K562 (cell line): ENCODE results near the gene ZIC2. TPM values are rescaled to one million over a fixed set of nuclear protein-coding genes. Genes with fewer than 3 reads are reported as not detected.

ENCODE experiments used
- ATAC-seq: fragments of 200-7000 bp; cut with Tn5 transposase; 3 replicates; pipeline ENCODE4 v1.9.1; 2020; ENCODE audit warnings: moderate library complexity
- BruUV-seq: library from RNA; stranded (reverse); fragments of 400-500 nt; replicated peaks from 2 replicates; lab custom pipeline; 2021; lab: Mats Ljungman, UMichigan
- CTCF ChIA-PET: fragments of 300-600 bp; formaldehyde crosslinking; extraction: SDS; loops from one replicate; lab custom pipeline; 2021; ENCODE audit warnings: low intra/inter-chr PET ratio; lab: Yijun Ruan, JAX
- POLR2A ChIA-PET: fragments of 300-600, 350-650 bp; sonication (Branson Sonifier 250); formaldehyde crosslinking; extraction: SDS; loops from one replicate; lab custom pipeline; 2021; ENCODE audit warnings: antibody characterized with exemption, inconsistent platforms; lab: Yijun Ruan, JAX
- DNase-seq, 4 experiments: peaks; one replicate each; pipeline versions ENCODE4 v3.0.0 to v3.0.0-alpha.2; 2011 to 2018; ENCODE audit warnings: low spot score in 3 of 4, mixed read lengths in 3 of 4; ENCODE audit errors: extremely low read depth in 1 of 4
- FAIRE-seq: peaks from 2 replicates; lab custom pipeline; 2011; peaks lifted over from hg19 to GRCh38; lab: Jason Lieb, UNC
- H2AFZ ChIP-seq: 2 replicates; pipeline ENCODE4 v1.6.0; 2011; ENCODE audit warnings: low read depth, low read length, control low read depth, inconsistent platforms
- H3K27ac ChIP-seq: fragments of 200-600 bp; 3 replicates; pipeline ENCODE4 v1.8.0; 2011; ENCODE audit warnings: low read depth, mild to moderate bottlenecking, control low read depth, inconsistent platforms, low read length, moderate library complexity, mixed read lengths; ENCODE audit errors: extremely low read depth
- H3K27me3 ChIP-seq, 2 experiments: fragments of 300-600 bp in 1 of 2; 2 replicates in 1 of 2; 3 replicates in 1 of 2; pipeline versions ENCODE4 v1.6.0 to v1.8.0; 2011; ENCODE audit warnings: inconsistent platforms in 2 of 2, low read length in 2 of 2, mild to moderate bottlenecking in 1 of 2, mixed read lengths in 1 of 2, moderate library complexity in 1 of 2; ENCODE audit not compliant: control insufficient read depth in 2 of 2, insufficient read depth in 2 of 2
- H3K36me3 ChIP-seq: fragments of 300-600 bp; 3 replicates; pipeline ENCODE4 v1.8.0; 2011; ENCODE audit warnings: mild to moderate bottlenecking, low read length, inconsistent platforms; ENCODE audit not compliant: control insufficient read depth, insufficient read depth
- H3K4me1 ChIP-seq, 2 experiments: fragments of 200-600 bp in 1 of 2; replicated peaks in 1 of 2; 2 replicates in 1 of 2; 3 replicates in 1 of 2; pipeline versions ENCODE4 v1.5.1 to v1.8.0; 2011; ENCODE audit warnings: inconsistent platforms in 2 of 2, low read length in 2 of 2, mild to moderate bottlenecking in 1 of 2, mixed read lengths in 1 of 2, moderate library complexity in 1 of 2; ENCODE audit not compliant: control insufficient read depth in 2 of 2, insufficient read depth in 2 of 2
- H3K4me2 ChIP-seq: 2 replicates; pipeline ENCODE4 v1.6.1; 2011; ENCODE audit warnings: low read length, control low read depth, inconsistent platforms, mixed read lengths; ENCODE audit not compliant: insufficient read depth
- H3K4me3 ChIP-seq: fragments of 200-600 bp; sonication (generic), shearing (Covaris generic); 2 replicates; pipeline ENCODE4 v1.5.1; 2016; ENCODE audit warnings: control low read depth, inconsistent platforms
- H3K79me2 ChIP-seq: fragments of 200-600 bp; 3 replicates; pipeline ENCODE4 v1.8.0; 2011; ENCODE audit warnings: low read length, inconsistent platforms; ENCODE audit not compliant: control insufficient read depth, insufficient read depth
- H3K9ac ChIP-seq, 2 experiments: 2 replicates each; pipeline versions ENCODE4 v1.6.0 to v1.6.1; 2011; ENCODE audit warnings: low read depth in 2 of 2, low read length in 2 of 2, control low read depth in 1 of 2, inconsistent platforms in 1 of 2, mild to moderate bottlenecking in 1 of 2, mixed read lengths in 1 of 2; ENCODE audit not compliant: insufficient read depth in 1 of 2
- H3K9me1 ChIP-seq: one replicate; pipeline ENCODE4 v1.6.0; 2011; ENCODE audit warnings: inconsistent platforms, mild to moderate bottlenecking, low read length, moderate library complexity; ENCODE audit not compliant: control insufficient read depth, insufficient read depth
- H3K9me3 ChIP-seq: replicated peaks from 2 replicates; pipeline ENCODE4 v1.5.1; 2011; ENCODE audit warnings: low read depth, low read length, inconsistent platforms; ENCODE audit not compliant: control insufficient read depth, insufficient read depth
- H4K20me1 ChIP-seq: replicated peaks from 2 replicates; pipeline ENCODE4 v1.6.1; 2011; ENCODE audit warnings: low read length, inconsistent platforms, mixed read lengths; ENCODE audit not compliant: control insufficient read depth, insufficient read depth
- CHCHD3 ChIP-seq: fragments of 250-450 bp; sonication (Bioruptor Pico); IDR thresholded peaks from 2 replicates; pipeline ENCODE4 v2.1.2; 2022; ENCODE audit warnings: mild to moderate bottlenecking
- EGR1 ChIP-seq: fragments of 450-650 bp; conservative IDR thresholded peaks from 2 replicates; pipeline ENCODE4 v1.6.1; 2017; ENCODE audit warnings: mild to moderate bottlenecking
- MAFG ChIP-seq: fragments of 450-650 bp; conservative IDR thresholded peaks from 2 replicates; pipeline ENCODE4 v1.6.1; 2016; ENCODE audit warnings: missing genetic modification characterization, missing compliant biosample characterization
- NFXL1 ChIP-seq: fragments of 450-650 bp; formaldehyde crosslinking; IDR thresholded peaks from 2 replicates; pipeline ENCODE4 v1.4.0; 2021; ENCODE audit warnings: mild to moderate bottlenecking
- NR3C1 ChIP-seq: sonication (generic); formaldehyde crosslinking; IDR thresholded peaks from 2 replicates; pipeline ENCODE4 v1.8.1; 2022; ENCODE audit warnings: missing genetic modification reagents
- RBBP5 ChIP-seq: fragments of 200-600 bp; sonication (generic); IDR thresholded peaks from 2 replicates; pipeline ENCODE4 v1.6.1; 2012; ENCODE audit warnings: borderline replicate concordance, mild to moderate bottlenecking, low read length, control low read depth, inconsistent platforms; ENCODE audit not compliant: insufficient read depth, poor library complexity, severe bottlenecking
- ZBTB1 ChIP-seq: sonication (generic); formaldehyde crosslinking; IDR thresholded peaks from 2 replicates; pipeline ENCODE4 v1.8.1; 2023; ENCODE audit warnings: missing genetic modification reagents, low read depth, mild to moderate bottlenecking, borderline replicate concordance
- ZFP1 ChIP-seq: fragments of 450-650 bp; formaldehyde crosslinking; IDR thresholded peaks from 2 replicates; pipeline ENCODE4 v1.4.0; 2020; ENCODE audit warnings: mild to moderate bottlenecking, mixed read lengths
- ZNF518B ChIP-seq: fragments of 250-450 bp; sonication (Bioruptor Pico); IDR thresholded peaks from 2 replicates; pipeline ENCODE4 v1.5.0; 2021; ENCODE audit warnings: mild to moderate bottlenecking, moderate library complexity
- WGBS: fragments of 100-300 bp; shearing (Covaris generic); methylation state at CpG from one replicate; pipeline ENCODE4 v1.1.6; 2016; ENCODE audit warnings: low coverage, mixed read lengths; ENCODE audit not compliant: insufficient coverage; ENCODE audit errors: missing lambda C conversion rate; 5-methylcytosine and 5-hydroxymethylcytosine counted together
- in situ Hi-C: fragments of 300-500 bp; cut with MboI; formaldehyde crosslinking; loops from 4 replicates; pipeline ENCODE4 v1.15.0; 2018; ENCODE audit warnings: inconsistent platforms, mixed read lengths
- intact Hi-C: fragments of 100-400 bp; cut with micrococcal nuclease; formaldehyde crosslinking; loops from 2 replicates; pipeline ENCODE4 v1.14.2; 2022
- polyA plus RNA-seq, 8 experiments: library from polyadenylated mRNA; depleted of rRNA in 4 of 8; stranded (reverse) in 5 of 8; unstranded in 3 of 8; fragments of >200 nt; fragmentation: Nextera tagmentation in 2 of 8; fragmentation: Illumina TruSeq in 1 of 8; extraction: Ambion mirVana in 2 of 8; extraction: Trizol in 1 of 8; gene quantifications; 2 replicates each; pipeline versions ENCODE4 v1.2.1 to v1.2.3, GENCODE V29; 2011 to 2014; ENCODE audit warnings: inconsistent platforms in 1 of 8, missing spikeins in 1 of 8
- total RNA-seq, 7 experiments: library from RNA; depleted of rRNA in 6 of 7; stranded (reverse); fragments of >200 nt in 6 of 7; fragmentation: Illumina TruSeq in 2 of 7; extraction: Trizol in 2 of 7; gene quantifications; 2 replicates each; pipeline versions ENCODE4 v1.2.1 to v1.2.3, GENCODE V29; 2011 to 2021; ENCODE audit warnings: low replicate concordance in 1 of 7
- TF ChIP-seq, protein P1 (sequence below): fragments of 450-650 bp; IDR thresholded peaks from 2 replicates; pipeline ENCODE4 v1.6.1; 2016; ENCODE audit warnings: antibody characterized with exemption

ZIC2 gene
- total and polyA plus RNA-seq, 9 of the 15 experiments (the other 6 are each of a cell fraction or from before 2014, with no cell fraction given), result 1.8 to 18.0 (median 4.5) TPM

DNA sequence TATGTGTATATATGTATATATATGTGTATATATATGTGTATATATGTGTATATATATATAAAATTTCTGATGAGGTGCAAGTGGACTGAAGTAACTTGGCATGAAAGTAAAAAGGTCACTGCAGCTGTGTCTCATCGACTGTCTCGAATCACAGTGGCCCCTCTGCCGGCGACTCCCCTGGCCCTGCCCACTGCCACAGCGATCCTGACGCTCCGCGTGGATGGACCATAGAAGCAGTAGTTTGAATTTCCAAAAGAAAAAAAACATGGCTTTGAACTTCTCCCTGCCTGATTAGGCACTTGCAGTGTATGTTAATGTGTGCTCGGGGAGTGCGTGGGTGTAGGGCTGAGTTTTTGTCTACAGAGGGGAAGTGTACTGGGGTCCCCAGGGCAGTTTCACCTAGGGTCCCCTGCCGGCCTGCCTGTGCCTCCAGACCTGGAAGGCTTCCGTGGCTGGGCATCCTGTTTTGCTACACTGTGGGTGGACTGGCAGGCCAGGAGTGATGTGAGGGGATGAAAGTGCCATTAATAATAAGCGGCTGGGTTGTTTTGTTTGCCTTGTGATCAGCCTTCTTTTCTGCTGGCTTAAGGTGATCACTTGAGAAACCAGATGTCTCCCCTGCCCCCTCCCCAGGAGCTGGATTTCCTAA is 20.8 kb upstream of the ZIC2 start:
- H3K4me2 ChIP-seq, result no peak overlapping the region
- FAIRE-seq, result no peak
- POLR2A ChIA-PET, result interaction anchor here (0.6 kb wide), 1 partner anchor 21 kb away, joined by 4 read pairs; the partner anchor contains the start of gene ZIC2
- DNase-seq, result no peak
- H3K27me3 ChIP-seq, result peaks cover 16 to 29% of the 10 kb centered on the region in 2 experiments; a peak in 4 of 5 replicates
- H4K20me1 ChIP-seq, result no peaks in the 10 kb centered on the region
- intact Hi-C loops, result no loop called here
- 3% methylated on average over 5 of the region's 13 CpGs for WGBS
- no peak overlapping the region for H3K9ac ChIP-seq
- H3K4me3 ChIP-seq, result no peak overlapping the region
- no peaks in the 10 kb centered on the region for H3K9me1 ChIP-seq
- in situ Hi-C loops, result no loop called here
- no peaks in the 10 kb centered on the region for H3K79me2 ChIP-seq
- CTCF ChIA-PET, result no interaction called here
- H2AFZ ChIP-seq, result no peak overlapping the region
- H3K36me3 ChIP-seq, result peaks cover 6% of the 10 kb centered on the region; the same call in 1 of the 3 replicates
- H3K9me3 ChIP-seq, result no peaks in the 10 kb centered on the region
- H3K27ac ChIP-seq, result no peak overlapping the region
- no peak for ATAC-seq
- TF ChIP-seq, protein P1, sequence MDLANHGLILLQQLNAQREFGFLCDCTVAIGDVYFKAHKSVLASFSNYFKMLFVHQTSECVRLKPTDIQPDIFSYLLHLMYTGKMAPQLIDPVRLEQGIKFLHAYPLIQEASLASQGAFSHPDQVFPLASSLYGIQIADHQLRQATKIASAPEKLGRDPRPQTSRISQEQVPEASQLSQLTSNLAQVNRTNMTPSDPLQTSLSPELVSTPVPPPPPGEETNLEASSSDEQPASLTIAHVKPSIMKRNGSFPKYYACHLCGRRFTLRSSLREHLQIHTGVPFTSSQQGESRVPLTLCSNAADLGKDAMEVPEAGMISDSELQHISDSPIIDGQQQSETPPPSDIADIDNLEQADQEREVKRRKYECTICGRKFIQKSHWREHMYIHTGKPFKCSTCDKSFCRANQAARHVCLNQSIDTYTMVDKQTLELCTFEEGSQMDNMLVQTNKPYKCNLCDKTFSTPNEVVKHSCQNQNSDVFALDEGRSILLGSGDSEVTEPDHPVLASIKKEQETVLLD, result no peak
- peak; percentile 59; the same call in 1 of the 2 replicates for TF ChIP-seq EGR1
- BruUV-seq, result no TSS peak
- peaks cover 0 to 15% of the 10 kb centered on the region in 2 experiments; a peak in 2 of 5 replicates for H3K4me1 ChIP-seq

DNA sequence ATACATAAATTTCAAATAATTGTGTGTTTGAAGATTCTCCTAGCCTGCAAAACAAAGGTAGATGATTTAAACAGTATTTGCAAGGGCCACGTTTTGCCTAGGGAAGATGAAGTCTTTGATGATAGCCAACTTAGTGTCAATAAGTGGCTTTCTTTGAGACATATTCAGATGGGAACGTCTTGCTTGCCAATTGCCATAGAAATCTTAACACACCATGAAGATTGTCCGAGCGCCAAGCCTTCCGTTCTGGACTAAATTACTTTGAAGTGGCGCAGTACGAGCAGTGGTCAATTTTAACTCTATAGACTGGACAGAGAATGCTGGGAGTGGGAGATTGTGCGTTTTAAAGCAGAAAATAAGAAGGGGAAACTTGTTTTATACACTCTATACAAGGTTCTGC is 19.9 kb upstream of the ZIC2 start:
- intact Hi-C loops (no loop called here), in situ Hi-C loops (no loop called here)
- Histone ChIP-seq H3K36me3 (peaks cover 6% of the 10 kb centered on the region; the same call in 1 of the 3 replicates), H3K79me2 (no peaks in the 10 kb centered on the region), H3K9me1 (no peaks in the 10 kb centered on the region), H3K9ac (no peak overlapping the region), H3K4me3 (no peak overlapping the region), H3K27ac (no peak overlapping the region), H3K27me3 (peaks cover 11 to 22% of the 10 kb centered on the region in 2 experiments; a peak in 4 of 5 replicates), H3K4me2 (no peak overlapping the region), H3K4me1 (peaks cover 0 to 8% of the 10 kb centered on the region in 2 experiments; a peak in 2 of 5 replicates), H3K9me3 (no peaks in the 10 kb centered on the region), H4K20me1 (no peaks in the 10 kb centered on the region), H2AFZ (no peak overlapping the region)
- WGBS, result 56% methylated on average over 8 of the region's 8 CpGs
- DNase-seq (no peak), ATAC-seq (no peak), FAIRE-seq (no peak)
- no TSS peak for BruUV-seq
- ChIA-PET CTCF (no interaction called here), POLR2A (no interaction called here)
- no peak for TF ChIP-seq ZBTB1
- no peak for TF ChIP-seq NFXL1 (CRISPR knock-in tag)
- no peak for TF ChIP-seq ZFP1 (CRISPR knock-in tag)
- TF ChIP-seq MAFG (tag), result no peak
- TF ChIP-seq NR3C1 (CRISPR knock-in tag), result no peak
- TF ChIP-seq CHCHD3 (CRISPR knock-in tag), result no peak
- TF ChIP-seq ZNF518B (CRISPR knock-in tag), result no peak
- no peak for TF ChIP-seq RBBP5
